HUDEP-2 (cell line): Measurements from ENCODE around the gene SLC16A12.

ENCODE experiments used
- DNase-seq, 76 experiments: peaks; one replicate each; lab custom pipeline; 2025; ENCODE audit not compliant: unreplicated experiment in 76 of 76; lab: John Stamatoyannopoulos, UW

SLC16A12 gene, protein sequence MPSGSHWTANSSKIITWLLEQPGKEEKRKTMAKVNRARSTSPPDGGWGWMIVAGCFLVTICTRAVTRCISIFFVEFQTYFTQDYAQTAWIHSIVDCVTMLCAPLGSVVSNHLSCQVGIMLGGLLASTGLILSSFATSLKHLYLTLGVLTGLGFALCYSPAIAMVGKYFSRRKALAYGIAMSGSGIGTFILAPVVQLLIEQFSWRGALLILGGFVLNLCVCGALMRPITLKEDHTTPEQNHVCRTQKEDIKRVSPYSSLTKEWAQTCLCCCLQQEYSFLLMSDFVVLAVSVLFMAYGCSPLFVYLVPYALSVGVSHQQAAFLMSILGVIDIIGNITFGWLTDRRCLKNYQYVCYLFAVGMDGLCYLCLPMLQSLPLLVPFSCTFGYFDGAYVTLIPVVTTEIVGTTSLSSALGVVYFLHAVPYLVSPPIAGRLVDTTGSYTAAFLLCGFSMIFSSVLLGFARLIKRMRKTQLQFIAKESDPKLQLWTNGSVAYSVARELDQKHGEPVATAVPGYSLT

DNA sequence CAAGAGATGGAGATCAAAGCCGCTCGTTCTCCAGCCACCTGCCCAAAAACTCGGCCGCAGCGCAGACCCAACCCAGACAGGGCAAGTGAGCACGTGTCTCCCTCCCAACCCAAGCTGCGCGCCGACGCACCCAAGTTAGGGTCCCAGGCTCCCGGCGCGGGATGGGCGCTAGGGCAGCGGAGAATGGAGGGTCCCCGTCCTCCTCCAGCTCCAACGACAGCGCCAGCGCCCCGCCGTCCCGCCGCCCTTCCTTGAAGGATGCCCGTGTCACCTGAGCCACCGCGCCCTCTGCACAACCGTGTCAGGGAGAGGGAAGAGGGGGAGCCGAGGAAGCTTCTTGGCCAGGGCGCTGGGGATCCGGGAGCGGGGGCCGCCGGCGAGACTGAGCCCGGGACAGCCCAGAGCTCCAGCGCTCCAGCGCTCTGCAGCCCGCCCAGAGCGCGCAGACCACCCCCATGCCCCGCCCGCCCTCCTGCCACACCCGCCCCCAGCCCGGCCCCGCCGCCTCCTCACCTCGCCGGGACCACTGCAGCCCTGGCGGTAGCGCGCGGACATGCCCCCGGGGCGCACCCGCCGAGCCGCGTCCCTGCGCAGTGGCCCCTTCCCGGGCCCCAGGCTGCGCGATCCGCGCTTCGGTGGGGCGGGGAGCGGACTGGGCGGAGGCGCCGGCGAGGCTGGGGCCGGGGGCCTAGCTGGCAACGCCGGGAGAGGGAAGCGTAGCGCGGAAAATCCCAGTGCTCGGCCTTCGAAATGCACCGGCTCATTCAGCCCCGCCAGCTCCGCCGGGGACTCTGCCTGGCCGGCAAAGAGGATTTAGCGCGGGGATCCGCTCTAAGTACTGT is at the start of gene SLC16A12:
SLC16A12 (minus strand) TSS at position 424 of the 842 bp plus-strand sequence. CDS start 73,016 bp downstream, outside the sequence.
- no peak for DNase-seq

DNA sequence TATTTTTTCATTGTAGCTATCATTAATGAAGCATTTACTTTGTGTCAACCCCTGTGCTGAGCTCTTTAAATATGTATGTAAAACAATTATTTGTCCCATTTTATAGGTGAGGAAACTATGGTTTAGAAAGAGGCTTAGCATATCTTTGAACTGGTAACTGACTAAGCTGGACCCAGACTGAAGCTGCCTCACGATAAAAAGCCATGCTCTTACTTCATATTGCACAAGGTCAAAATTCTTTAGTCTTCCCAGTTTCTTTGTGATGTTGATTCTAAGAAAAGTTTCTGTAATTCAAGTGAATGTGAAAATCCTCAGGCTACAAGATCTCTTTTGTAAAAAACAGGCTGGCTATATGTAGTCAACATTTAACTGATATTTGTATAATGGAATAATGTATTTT is 46.6 kb upstream of the SLC16A12 start:
- DNase-seq: no peak

DNA sequence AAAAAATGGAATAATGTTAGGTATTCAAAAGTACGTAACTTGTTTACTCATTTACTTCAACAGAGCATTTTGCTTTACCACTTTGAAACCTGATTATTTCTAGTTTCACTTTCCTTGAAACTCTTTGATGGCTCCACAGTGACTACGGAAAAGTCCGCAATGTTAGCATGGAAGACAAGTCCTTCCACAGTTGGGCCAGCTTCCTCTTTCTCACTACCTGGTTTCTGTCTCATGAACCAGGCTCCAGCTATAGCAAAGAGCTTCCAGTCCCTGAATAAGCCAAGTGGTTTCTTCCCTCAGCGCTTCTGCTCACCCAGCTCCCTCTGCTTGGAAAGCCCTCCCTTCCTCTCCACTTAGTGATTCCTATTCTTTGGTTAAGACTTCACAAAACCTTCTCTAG is 44.8 kb upstream of the SLC16A12 start:
- no peak for DNase-seq

DNA sequence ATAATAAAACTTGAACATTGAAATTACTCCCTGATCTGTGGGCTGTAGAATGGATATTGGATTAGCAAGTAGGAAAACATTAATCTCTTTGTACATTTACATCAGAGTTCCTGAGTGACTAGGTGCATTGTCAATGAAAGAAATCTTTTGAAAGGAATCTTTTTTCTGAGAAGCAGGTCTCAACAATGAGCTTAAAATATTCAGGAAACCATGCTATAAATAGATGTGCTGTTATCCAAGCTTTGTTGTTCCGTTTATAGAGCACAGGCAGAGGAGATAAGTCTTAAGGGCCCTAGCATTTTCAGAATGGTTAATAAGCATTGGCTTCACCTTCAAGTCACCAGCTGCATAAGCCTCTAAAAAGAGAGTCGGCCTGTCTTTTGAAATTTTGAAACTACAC is 41.3 kb upstream of the SLC16A12 start:
- no peak for DNase-seq

DNA sequence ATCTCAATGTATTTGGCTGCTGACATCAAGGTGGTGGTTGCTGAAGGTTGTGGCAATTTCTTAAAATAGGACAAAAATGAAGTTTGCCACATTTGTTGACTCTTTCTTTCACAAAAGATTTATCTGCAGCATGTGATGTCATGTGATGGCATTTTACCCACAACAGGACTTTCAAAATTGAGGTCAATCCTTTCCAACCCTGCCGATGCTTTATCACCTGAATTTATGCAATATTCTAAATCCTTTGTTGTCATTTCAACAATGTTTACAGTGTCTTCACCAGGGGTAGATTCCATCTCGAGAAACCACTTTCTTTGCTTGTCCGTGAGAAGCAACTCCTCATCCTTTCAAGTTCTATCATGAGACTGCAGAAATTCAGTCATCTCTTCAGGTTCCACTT is 40.6 kb upstream of the SLC16A12 start:
- no peak for DNase-seq

DNA sequence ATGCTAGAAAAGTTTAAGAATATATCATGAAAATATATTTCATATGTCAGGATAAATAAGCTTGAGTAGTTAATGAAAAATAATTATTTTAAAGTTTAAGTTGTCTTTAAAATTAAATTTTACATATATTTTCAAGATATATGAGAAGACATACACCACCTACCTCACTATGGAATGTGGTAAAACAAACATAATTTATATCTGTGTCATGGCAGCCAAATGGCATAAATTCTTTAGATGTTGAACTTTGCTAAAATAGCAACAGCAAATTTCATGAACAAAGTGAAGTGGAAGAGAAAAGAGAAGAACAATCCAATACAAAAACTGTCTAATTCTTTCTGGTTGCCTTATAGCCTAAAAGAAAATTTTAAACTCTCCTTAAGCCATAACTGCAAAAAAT is 39.6 kb upstream of the SLC16A12 start:
- no peak for DNase-seq

DNA sequence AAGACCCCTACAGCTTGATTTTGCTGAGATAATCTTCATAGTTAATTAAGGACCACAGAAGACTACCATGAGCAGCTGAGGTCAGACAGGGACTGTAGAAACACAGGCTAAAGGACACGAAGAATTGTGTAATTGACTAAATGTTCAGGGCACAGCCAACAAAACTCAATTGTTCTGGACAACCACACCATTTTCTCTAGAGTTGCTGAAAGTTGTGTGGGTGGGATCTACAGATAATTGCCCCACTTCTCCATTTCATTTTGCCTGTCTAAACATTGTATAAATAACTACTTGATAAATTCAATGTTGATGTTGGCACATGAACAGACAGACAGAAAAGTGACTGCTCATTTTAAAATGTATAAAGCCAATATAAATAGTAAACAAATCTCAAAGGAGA is 39.0 kb upstream of the SLC16A12 start:
- no peak for DNase-seq

DNA sequence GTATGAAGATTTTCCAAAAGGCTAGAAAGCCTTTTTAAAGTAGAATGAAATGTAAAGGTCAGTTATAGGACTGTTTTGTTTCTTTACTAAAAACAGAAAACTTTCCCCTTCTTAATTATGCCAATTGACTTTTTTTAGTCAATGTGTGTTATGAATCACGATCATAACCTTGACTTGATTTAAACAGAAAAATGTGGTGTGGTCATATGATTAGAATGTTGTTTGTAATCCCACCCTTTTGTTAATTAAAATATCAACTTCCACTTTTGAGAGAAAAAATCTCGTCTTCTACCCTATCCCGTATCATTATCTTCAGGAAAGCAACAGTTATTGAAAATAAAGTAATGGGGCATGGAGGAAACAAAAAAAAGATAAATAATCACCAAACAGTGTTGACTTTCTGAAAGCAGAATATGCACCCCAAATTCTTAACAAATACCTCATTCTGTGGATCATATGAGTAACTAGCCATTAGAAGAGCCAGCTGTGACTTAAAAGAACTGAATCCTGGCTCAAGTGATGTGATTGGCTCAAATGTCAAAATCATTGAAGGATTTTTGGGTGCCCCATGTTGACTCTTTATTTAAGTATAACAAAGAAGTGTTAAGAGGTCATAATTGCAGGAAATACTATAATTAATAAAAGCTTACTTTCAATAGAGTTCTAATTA is 32.3 kb upstream of the SLC16A12 start:
- DNase-seq: no peak

DNA sequence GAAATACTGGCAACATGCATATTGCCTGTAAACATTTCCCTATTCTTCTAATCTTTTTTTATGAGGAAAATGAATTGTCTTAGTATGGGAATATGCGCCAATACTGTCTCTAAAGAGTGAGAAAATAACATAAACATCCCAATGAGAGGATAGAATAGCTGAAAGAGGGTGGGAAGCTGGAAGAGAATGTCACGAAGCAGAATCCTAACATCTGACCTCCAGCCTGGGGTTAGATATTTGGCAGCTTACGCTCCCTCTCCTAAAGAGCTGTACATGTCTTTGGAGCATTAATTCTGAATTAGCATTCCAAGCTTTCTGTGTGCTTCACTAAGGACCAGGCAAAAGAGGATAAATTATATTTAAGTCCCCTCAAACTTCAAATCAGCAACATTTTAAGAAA is 31.6 kb upstream of the SLC16A12 start:
- no peak for DNase-seq

DNA sequence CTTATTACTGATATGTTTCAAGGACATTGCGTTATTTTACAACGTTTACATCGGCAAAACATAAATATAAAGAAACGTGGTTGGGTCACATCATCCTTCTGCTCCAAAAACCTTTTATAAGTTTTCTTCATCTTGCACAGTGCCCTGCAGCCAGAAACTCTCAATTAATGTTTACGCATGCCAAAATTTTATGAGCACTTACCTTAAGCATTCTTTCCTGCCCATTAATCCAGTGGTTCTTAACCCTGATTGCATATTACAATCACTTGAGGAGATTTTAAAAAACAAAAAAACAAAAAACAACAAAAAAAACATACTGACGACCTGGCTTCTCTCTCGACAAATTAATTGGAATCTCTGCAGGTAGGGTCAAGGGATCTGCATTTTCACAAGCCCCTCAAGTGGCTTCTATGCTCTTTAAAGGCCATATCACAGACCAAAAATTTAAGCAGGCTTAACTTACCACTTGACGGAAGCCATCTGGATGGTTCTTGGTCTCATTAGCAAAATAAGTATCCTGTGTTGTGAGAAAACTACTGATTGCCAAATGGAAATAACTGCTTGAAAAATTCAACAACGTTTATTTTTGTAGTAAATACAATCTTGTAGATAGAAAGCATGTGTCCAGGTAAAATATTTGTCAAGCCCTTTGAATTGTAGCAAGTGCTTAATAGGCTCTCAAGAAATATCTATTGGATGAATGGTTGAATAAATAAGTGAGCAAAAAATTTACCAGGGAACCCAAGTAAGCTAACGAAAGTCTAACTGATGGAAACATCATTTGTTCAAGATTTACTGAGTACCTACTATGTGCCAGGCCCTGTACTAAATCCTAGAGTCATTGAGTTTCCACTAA is 30.9 kb upstream of the SLC16A12 start:
- DNase-seq: no peak

DNA sequence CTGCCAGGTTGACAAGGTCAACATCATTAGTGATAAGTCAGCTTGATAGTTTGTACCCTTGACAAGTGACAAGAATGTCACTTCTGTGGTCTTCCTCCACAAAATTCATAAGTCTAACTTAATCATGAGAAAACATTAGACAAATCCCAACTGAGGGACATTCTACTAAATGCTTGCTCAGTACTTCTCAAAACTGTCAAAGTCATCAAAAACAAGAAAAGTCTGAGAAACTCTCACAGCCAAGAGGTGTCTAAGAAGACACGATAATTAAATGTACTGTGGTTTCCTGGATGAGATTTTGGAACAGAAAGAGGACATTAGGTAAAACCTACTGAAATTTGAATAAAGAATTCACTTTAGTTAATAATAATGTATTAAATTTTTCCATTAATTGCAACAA is 29.8 kb upstream of the SLC16A12 start:
- DNase-seq: no peak

DNA sequence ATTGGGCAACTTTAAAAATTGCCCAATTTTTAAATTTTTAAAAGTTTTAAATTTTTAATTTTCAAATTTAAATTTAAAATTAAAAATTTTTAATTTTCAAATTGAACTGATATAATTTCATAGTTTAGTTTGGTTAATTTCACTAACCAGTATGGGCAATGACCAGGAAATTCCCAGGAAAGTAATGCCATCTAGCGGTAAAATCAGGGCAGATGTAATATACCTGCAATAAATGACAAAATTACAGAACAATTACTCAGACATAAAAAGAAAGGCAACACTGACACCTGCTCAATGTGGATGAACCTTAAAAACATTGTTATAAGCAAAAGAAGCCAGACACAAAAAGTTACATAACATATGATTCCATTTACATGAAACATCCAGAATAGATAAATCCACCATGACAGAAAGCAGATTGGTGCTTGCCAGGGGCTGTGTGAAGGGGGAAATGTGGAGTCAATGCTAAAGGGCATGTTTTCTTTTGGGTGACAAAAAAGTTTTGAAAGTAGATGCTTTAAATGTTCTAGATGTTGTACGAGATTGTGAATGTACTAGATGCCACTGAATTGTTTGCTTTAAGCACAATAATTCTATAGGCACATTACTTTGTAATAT is 28.6 kb upstream of the SLC16A12 start:
- peak in 21 of 76 experiments; percentile 0 to 53 (median 15) for DNase-seq

DNA sequence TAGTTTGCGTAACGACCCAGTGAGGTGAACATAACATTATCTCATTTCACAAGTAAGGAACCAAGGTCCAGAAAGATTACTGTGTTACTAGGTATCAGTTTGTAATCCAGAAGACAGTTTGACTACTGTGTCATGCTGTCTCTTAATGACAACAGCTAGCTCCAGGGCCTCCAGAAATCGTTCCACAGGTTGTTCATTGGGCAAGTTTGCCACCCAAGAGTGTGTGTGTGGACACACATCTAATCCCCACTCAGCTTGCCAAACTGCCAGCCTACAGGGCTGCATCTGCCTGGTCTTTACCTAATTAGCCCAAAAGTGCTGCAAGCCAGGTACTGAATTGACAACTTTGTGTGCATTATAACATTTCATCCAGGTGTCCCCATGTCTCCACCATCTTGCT is 27.9 kb upstream of the SLC16A12 start:
- no peak for DNase-seq

DNA sequence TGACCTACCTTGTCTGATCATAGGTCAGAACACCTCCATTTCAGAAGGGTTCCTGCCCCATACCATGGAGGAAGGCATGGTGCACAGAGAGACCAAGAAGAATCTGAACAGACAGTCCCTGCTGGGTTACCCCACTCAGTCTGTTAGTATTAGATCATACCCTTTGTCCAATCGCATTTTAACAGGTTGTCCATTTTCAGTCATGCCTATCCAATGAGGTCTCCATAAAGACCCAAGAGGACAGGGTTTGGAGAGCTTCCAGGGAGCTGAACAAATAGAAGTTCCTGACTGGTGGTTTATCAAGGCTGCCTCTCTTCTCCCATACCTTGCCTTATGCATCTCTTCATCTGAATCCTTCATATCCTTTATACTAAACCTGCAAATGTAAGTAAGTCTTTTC is 21.2 kb upstream of the SLC16A12 start:
- no peak for DNase-seq

DNA sequence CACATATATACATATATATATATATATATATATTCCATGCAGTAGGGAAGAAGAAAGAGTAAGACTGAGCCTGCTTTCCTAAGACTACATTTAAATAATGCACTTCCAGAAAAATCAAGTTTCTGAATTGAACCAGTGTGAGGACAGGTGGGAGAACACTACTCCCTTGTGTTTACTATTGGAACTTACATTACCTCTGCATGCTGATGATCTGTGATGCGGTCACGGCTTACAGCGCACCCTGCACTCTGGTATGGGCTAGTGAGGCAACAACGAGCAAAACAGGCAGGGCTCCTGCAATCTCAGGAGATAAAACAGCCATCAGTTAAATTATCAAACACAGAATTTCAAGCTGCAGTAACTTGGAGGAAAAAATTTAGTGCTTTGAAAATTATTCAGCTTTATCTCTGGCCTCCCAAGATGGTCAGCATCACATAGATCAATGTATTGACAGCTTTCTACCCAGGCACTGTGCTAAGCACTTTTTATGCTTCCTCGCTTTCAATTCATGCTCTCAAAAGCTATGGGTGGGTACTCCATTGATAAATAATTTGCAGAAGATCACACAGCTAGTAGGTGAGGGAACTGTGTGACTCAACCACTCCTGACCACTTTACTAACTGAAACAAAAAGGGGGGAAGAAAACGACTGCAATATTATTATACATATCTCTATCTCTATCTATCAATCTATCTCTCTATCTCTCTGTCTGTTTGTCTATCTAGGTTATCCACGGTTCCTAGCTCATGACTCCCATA is 20.5 kb upstream of the SLC16A12 start:
- DNase-seq: no peak

DNA sequence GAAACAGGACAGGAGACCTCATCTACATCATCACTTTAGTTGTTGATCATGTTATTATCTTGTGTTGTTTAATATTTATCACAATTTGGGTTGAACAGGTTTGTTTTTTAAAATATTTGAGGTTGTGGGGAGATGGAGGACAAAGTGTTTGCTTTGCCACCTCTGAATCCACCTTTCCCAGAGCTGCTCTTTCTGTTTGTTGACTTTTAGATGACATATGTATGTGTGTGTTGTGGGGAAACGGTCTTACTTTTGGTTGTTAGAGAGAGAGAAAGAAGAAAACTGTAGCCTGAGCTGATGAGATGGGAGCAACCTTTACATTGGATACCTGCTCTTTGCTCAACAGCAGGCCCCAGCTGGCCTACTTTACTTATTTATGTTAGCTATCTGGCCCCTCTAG is 19.0 kb upstream of the SLC16A12 start:
- DNase-seq: no peak

DNA sequence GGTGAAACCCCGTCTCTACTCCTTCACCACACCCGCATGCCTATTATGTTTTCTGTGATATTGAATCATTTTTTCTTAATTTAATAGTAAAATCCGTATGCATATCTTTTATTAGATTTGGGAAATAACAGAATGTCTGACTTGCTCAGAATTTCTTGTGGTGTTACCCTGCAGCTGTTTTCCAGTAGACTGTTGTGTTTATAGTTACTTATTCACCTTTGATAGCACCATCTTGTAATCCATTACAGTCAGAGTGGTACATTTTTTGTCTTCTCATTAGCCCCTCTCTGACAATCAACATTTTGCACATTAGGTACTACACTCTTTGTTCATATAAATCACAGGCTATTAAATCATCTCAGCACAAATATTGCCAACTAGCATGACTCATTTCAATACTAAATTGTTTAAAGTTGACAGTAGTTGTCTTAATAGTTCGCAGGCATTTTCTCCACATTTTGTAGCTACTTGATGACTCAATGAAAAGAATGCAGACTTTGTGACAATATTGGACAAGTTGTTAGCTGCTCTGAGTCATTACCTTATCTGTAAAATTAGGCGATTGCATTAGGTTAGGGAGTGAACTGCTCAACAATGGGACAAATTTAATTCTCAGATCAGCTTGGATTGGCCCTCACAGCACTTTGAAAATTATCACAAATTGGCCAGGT is 17.8 kb upstream of the SLC16A12 start:
- no peak for DNase-seq

DNA sequence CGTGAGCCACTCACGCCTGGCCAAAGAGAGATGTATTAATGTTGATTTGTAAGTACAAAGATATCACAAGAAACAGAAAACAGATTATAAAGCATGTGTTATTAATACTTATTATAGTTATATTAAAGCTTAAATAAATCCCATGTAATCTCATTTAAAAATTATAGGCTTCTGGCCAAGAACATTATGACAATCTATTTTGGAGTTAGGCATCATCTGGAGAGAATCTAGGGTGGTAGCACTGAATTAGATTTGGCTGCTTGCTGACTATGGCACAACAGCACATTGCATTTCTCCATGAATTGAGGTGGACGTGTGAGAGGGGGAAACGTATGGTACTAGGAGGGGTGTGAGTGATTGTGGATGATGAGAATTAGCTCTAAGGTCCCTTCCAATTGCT is 16.8 kb upstream of the SLC16A12 start:
- DNase-seq: no peak

DNA sequence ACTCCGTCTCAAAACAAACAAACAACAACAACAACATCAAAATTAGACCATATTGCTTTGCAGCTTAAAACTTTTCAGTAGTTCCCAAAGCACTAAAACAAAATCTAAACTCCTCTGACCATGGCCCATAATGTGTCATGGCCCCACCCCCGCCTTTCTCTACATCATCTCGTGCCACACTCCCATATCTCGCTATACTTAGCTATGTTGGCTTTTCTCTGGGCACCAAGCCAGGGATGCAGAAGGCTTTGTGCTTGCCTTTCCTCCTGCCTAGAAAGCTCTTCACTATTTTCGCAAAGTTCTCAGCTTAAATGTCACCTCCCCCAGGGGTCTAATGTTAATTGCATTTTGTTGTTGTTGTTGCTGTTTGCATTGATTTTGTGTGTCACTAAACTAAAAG is 15.1 kb upstream of the SLC16A12 start:
- DNase-seq: peak in 14 of 76 experiments; percentile 0 to 35 (median 6)
